Upper lobe of right lung (tissue), 1 donor: ENCODE results near the gene CLCN7. TPM values are rescaled to one million over a fixed set of nuclear protein-coding genes. Genes with fewer than 3 reads are reported as not detected.

ENCODE experiments used
- ATAC-seq: fragments of 200-7000 bp; cut with Tn5 transposase; one replicate; pipeline ENCODE4 v1.9.1; 2020; ENCODE audit warnings: mild to moderate bottlenecking, moderate library complexity
- DNase-seq: peaks from one replicate; pipeline ENCODE4 v3.0.0-alpha.2; 2020
- H3K27ac ChIP-seq: fragments of 200-600 bp; one replicate; pipeline ENCODE4 v1.8.0; 2022
- H3K27me3 ChIP-seq: fragments of 200-600 bp; one replicate; pipeline ENCODE4 v1.8.0; 2022; ENCODE audit warnings: mild to moderate bottlenecking
- H3K36me3 ChIP-seq: fragments of 200-600 bp; one replicate; pipeline ENCODE4 v1.8.0; 2022
- H3K4me1 ChIP-seq: fragments of 200-600 bp; one replicate; pipeline ENCODE4 v1.8.0; 2022
- H3K4me3 ChIP-seq: fragments of 200-600 bp; one replicate; pipeline ENCODE4 v1.8.0; 2022; ENCODE audit warnings: mild to moderate bottlenecking
- H3K9me3 ChIP-seq: fragments of 200-600 bp; one replicate; pipeline ENCODE4 v1.8.0; 2022
- intact Hi-C: fragments of 100-400 bp; cut with DNase I; formaldehyde crosslinking; loops from one replicate; pipeline ENCODE4 v1.11.0; 2022
- total RNA-seq: library from RNA; stranded (reverse); fragmentation: NEBNext Ultra II Directional; extraction: Animal tissue kit (Norgen Biotek cat#: 25700); gene quantifications from one replicate; pipeline ENCODE4 v1.2.1, GENCODE V29; 2021
- TF ChIP-seq, protein P1 (sequence below): fragments of 200-600 bp; IDR thresholded peaks from one replicate; pipeline ENCODE4 v1.8.0; 2022; ENCODE audit warnings: antibody characterized with exemption
- donor health status: DM: no; HTN: yes; CAD: no; lungs with severe emphysema.

CLCN7 gene
- total RNA-seq, 1 donor from 2014 or later, result 138 TPM

DNA sequence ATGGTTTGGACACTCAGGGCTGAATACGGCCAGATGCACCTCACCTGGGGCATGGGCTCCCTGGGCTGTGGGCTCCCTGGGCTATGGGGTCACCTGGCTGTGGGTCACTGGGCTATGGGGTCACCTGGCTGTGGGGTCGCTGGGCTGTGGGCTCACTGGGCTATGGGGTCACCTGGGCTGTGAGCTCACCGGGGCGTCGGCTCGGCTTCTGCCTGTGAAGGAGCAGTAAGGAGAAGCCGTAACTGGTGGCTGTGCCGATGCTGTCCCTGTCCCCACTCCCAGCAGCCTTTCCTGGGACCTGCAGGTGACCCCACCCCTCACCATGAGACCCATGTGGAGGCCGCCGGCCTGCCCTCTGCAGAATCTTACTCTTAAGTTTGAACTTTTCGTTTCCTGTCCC is 45.8 kb downstream of the CLCN7 start:
- no peaks in the 10 kb centered on the region for H3K27me3 ChIP-seq
- no peak overlapping the region for H3K4me3 ChIP-seq
- no peak overlapping the region for H3K27ac ChIP-seq
- DNase-seq, result no peak
- TF ChIP-seq, protein P1, sequence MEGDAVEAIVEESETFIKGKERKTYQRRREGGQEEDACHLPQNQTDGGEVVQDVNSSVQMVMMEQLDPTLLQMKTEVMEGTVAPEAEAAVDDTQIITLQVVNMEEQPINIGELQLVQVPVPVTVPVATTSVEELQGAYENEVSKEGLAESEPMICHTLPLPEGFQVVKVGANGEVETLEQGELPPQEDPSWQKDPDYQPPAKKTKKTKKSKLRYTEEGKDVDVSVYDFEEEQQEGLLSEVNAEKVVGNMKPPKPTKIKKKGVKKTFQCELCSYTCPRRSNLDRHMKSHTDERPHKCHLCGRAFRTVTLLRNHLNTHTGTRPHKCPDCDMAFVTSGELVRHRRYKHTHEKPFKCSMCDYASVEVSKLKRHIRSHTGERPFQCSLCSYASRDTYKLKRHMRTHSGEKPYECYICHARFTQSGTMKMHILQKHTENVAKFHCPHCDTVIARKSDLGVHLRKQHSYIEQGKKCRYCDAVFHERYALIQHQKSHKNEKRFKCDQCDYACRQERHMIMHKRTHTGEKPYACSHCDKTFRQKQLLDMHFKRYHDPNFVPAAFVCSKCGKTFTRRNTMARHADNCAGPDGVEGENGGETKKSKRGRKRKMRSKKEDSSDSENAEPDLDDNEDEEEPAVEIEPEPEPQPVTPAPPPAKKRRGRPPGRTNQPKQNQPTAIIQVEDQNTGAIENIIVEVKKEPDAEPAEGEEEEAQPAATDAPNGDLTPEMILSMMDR, result no peak
- no peak for ATAC-seq
- H3K4me1 ChIP-seq, result no peaks in the 10 kb centered on the region
- H3K36me3 ChIP-seq, result no peaks in the 10 kb centered on the region
- no peaks in the 10 kb centered on the region for H3K9me3 ChIP-seq
- intact Hi-C loops, result no loop called here

DNA sequence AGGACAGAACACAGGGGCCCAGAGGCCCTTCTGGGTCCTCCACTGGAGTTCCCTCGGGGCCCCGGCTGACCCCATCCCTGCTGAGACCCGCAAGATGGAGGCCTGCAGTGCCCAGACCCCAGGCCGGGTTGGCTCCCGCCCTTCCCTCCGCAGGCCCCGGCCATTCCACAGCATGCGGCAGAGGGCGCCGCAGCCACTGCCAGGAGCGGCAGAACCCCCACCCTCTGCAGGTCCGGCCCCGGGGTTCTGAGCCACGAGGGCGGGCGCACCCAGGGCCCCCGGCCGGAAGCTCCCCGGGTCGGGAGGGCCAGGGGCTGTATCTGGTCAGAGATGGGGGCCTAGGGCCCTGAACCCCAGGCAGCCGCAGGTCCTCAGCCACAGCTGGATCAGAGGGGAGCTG is 46.3 kb downstream of the CLCN7 start:
- DNase-seq (peak; percentile 67), ATAC-seq (peak; percentile 47)
- Histone ChIP-seq H3K9me3 (no peaks in the 10 kb centered on the region), H3K4me1 (no peaks in the 10 kb centered on the region), H3K27ac (no peak overlapping the region), H3K4me3 (no peak overlapping the region), H3K36me3 (no peaks in the 10 kb centered on the region), H3K27me3 (no peaks in the 10 kb centered on the region)
- TF ChIP-seq, protein P1, result peak; percentile 34
- intact Hi-C loops, result no loop called here

DNA sequence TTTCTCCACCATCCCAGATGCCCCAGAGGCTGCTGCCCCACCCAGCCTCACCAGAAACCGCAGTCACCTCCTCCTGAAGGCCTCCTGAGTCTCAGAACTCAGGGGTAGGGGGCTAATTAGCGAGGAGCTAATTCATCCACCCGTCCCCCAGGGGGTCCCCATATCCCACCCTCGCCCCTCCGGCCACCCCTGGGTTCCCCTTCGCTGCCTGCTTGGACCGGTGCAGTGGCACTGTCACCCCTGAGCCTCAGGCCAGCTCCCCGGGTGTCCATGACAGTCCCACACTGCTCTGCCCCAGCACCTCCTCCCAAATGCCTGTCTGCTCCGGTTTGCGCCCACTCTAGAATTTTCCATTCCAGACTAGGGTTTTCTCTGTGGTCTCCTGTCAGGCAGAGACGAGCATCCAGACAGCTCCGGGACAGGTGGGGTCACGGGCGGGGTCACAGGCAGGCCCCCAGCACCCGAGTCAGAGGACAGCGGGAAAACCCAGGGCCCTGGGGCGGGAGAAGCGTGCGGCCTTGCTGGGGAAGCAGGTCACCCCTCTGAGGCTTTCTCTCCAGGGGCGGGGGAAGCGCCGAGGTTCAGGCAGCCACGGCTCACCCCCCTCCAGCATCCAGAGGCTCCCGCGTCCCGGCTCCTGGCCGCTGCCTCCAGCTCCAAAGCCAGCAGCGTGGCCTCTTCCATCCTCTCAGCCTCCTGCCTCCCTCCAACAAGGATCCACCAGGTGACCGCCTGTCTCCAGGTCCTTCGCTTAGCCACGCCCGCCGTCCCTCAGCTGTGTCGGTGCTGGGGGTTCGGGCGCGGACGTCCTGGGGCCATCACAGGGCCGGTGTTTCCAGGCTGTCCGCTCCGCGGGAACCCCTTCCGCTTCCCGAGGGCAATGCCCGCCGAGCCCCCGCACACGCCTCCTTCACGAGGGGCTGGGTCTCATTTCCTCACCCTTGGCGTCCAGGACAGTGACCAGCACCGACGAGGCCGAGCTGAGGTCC is 47.1 kb downstream of the CLCN7 start:
- no peak overlapping the region for H3K4me3 ChIP-seq
- no peak overlapping the region for H3K27ac ChIP-seq
- H3K36me3 ChIP-seq, result no peaks in the 10 kb centered on the region
- TF ChIP-seq, protein P1, result no peak
- ATAC-seq (no peak), DNase-seq (peak; percentile 63)
- no peaks in the 10 kb centered on the region for H3K4me1 ChIP-seq
- intact Hi-C loops, result no loop called here
- H3K9me3 ChIP-seq, result no peaks in the 10 kb centered on the region
- no peaks in the 10 kb centered on the region for H3K27me3 ChIP-seq

DNA sequence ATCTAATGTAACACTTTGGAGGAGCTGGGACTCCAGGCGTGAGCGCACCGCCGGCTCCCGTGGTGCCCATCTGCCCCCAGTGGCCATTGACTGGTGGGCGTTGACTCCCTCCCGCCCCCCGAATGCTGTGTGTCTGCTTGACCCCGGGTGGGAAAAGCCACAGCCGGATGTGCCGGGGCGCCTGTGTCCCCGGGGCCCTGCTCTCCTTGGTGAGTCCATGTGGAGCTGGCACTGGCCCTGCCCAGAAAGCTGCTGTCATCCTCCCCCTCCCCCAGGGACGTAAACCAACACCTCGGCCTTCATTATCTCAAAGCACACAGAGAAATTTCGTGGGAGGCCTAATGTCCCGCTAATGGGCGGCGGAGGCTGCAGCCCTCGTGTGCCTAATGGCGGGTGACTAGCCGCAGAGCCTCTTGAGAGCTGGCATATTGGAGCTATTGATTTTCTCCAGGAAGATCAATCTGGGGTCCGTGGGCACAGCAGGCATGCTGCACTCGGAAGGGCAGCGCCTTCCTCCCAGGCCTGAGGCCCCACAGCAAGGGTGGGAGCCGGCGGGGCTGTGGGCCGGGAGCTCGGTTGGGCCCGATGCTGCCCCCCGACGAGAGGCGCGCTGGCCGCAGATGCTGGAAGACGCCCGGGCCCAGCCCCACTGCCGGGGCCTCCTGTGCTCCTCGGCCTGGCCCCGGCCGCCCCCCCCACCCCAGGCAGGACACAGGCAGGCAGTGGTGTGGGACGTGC is 47.9 kb downstream of the CLCN7 start:
- no peak overlapping the region for H3K27ac ChIP-seq
- DNase-seq (no peak), ATAC-seq (no peak)
- H3K4me1 ChIP-seq, result no peaks in the 10 kb centered on the region
- H3K36me3 ChIP-seq, result no peaks in the 10 kb centered on the region
- TF ChIP-seq, protein P1, result no peak
- no peaks in the 10 kb centered on the region for H3K27me3 ChIP-seq
- intact Hi-C loops, result no loop called here
- H3K9me3 ChIP-seq, result no peaks in the 10 kb centered on the region
- H3K4me3 ChIP-seq, result no peak overlapping the region

DNA sequence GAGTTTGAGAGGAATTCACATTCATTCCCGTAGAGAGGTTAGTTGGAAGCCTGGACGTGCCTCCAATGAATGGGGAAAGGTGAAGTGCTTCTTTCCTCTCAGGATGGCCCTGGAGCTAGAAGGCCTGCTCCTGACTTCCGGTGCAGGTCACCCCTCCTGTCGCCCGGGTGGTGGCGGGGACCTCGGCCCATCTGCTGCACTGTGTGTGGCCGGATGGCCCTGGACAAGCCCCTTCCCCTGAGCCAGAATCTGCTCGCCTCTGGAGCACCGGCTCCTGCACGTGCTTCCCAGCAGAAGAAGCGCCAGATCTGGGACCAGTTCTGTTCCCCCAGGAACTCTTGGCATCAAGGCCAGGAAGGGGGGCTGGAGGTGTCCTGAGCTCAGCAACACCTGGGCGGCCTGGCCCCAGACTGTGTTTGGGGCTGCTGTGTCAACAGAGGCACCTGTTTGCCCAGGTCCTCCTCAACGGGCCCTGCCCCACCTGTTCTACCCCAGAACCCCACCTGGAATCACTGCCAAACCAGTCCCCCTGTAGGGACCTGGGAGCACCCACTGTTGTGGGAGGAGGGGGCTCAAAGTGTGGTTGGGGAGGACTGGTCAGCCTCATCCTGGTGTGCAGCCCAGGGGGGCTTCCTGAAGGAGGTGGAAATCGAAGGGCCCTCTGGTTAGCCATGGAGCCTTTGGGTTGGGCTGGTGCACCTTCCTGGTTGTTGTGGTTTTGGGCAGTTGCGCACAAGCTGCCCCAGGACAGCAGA is 49.0 kb downstream of the CLCN7 start:
- DNase-seq, result no peak
- no peaks in the 10 kb centered on the region for H3K9me3 ChIP-seq
- TF ChIP-seq, protein P1, result no peak
- no peaks in the 10 kb centered on the region for H3K36me3 ChIP-seq
- no peak overlapping the region for H3K4me3 ChIP-seq
- intact Hi-C loops, result no loop called here
- no peak overlapping the region for H3K27ac ChIP-seq
- ATAC-seq, result no peak
- H3K4me1 ChIP-seq, result no peaks in the 10 kb centered on the region
- no peaks in the 10 kb centered on the region for H3K27me3 ChIP-seq
